Esophagus squamous epithelium (tissue), 4 donors: ENCODE measurements around the gene STK24.

Source experiments
- POLR2A ChIP-seq, 4 donors: fragments of 450-650 bp; IDR thresholded peaks; one replicate each; pipeline ENCODE4 v1.6.1; 2017; ENCODE audit warnings: antibody characterized with exemption in 4 of 4, mild to moderate bottlenecking in 4 of 4, moderate library complexity in 3 of 4
- TF ChIP-seq, protein P1 (sequence below), 6 experiments: fragments of 450-650 bp in 4 of 6; fragments of 200-600 bp in 2 of 6; sonication (generic) in 2 of 6; IDR thresholded peaks; one replicate each; pipeline ENCODE4 v1.5.1; 2016 to 2019; ENCODE audit warnings: antibody characterized with exemption in 6 of 6, mild to moderate bottlenecking in 4 of 6, moderate library complexity in 4 of 6

DNA sequence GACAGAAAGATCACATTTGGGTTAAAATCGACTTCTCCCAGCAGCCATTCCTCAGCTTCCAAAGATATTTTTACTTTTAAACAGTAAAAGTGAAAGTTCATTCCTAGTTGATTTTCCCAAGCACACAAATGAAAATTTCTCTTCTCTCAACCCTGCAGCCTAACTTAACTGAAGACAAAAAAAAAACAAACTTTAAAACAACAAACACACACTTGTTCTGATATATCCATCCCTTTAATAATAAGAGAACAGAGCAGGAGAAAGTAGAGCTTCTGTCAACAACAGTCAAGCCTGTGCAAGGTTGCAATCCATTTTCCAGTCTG, 72.9 kb downstream of the STK24 start:
- TF ChIP-seq, protein P1, sequence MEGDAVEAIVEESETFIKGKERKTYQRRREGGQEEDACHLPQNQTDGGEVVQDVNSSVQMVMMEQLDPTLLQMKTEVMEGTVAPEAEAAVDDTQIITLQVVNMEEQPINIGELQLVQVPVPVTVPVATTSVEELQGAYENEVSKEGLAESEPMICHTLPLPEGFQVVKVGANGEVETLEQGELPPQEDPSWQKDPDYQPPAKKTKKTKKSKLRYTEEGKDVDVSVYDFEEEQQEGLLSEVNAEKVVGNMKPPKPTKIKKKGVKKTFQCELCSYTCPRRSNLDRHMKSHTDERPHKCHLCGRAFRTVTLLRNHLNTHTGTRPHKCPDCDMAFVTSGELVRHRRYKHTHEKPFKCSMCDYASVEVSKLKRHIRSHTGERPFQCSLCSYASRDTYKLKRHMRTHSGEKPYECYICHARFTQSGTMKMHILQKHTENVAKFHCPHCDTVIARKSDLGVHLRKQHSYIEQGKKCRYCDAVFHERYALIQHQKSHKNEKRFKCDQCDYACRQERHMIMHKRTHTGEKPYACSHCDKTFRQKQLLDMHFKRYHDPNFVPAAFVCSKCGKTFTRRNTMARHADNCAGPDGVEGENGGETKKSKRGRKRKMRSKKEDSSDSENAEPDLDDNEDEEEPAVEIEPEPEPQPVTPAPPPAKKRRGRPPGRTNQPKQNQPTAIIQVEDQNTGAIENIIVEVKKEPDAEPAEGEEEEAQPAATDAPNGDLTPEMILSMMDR (IDR thresholded peaks at IDR 0.05): no peak
- TF ChIP-seq POLR2A (IDR thresholded peaks at IDR 0.05): no peak
